GM19239 (cell line): ENCODE data around the gene LGR4.
"Not testable (repeated sequence)": the region's sequence is repeated elsewhere in the genome, so short reads cannot be mapped to it uniquely, and the experiment has no call there.

Experiments used
- DNase-seq: peaks from one replicate; pipeline ENCODE4 v3.0.0; 2011; ENCODE audit warnings: low spot score; ENCODE audit not compliant: insufficient read length
- FAIRE-seq: peaks from 2 replicates; lab custom pipeline; 2011; peaks lifted over from hg19 to GRCh38; lab: Jason Lieb, UNC

LGR4 gene

DNA sequence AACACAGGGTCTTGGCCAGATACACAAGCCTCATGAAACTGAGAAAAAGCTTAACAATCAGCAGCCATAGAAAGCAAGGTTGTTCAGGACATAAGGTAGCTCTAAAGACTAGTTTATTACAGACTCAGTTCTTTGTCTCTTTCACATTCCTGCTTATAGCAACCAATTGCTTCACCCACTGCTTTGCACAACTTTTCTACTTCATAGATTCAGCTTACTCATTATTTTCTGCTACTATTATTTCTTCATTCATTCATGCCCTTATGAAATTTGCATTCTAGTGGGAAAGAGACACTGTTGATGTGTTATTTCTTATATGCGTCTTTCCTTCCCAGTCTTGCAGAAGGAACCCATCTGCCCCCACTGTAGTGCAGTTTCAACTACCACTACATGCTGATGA, 114.3 kb downstream of the LGR4 start:
- no peak for DNase-seq
- FAIRE-seq = no peak

DNA sequence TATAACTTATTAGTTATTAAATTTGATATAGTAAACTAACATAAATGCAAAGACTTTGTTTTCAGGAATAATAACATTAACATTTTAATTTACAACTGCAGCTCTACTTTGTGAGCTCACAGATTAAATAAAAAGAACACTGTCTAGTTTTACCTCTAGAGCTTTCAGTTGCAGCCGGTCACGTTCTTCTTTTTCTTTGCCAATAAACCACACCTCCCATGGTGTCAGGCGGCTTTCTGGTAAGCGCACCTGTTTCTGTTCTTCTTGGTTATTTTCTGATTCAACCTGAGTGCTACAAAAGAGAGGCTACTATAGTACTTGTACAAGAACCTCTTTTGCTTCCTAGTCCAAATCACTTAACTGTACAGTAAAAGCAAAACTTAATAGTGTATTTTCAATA, 115.3 kb downstream of the LGR4 start:
- DNase-seq = no peak
- FAIRE-seq = no peak

DNA sequence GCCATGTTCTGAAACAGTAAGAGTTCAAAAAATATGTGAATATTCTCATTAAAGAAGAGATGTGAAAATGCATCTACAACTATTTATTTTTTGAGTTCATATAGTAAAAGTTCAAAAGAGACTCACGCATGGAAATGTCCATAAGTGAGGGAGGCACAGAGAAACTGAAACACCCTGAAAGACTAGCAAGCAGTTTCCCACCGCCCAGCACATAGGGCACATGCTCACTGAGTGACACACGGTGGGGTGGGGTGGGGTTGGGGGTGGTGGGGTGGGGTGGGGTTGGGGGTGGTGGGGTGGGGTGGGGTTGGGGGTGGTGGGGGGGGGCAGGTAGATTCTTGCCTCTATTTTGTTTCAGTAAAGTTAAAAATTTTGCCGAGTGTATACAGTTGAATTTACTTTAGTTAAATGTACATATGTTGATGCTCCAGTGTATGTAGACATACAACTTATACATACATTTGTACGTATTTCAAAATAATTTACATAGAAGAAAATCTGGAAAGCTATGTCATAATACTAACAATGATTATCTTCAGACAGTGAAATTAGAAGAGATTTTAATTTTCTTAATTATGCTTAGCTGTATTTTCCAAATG, 115.9 kb downstream of the LGR4 start:
- DNase-seq (no peak), FAIRE-seq (no peak)

- FAIRE-seq (no peak), DNase-seq (no peak)
Measured at GRCh38 chr11:27355575-27356104, 117.0 kb downstream of the LGR4 start.

- FAIRE-seq = no peak
- no peak for DNase-seq
Measured at GRCh38 chr11:27354359-27354965, 118.1 kb downstream of the LGR4 start.

DNA sequence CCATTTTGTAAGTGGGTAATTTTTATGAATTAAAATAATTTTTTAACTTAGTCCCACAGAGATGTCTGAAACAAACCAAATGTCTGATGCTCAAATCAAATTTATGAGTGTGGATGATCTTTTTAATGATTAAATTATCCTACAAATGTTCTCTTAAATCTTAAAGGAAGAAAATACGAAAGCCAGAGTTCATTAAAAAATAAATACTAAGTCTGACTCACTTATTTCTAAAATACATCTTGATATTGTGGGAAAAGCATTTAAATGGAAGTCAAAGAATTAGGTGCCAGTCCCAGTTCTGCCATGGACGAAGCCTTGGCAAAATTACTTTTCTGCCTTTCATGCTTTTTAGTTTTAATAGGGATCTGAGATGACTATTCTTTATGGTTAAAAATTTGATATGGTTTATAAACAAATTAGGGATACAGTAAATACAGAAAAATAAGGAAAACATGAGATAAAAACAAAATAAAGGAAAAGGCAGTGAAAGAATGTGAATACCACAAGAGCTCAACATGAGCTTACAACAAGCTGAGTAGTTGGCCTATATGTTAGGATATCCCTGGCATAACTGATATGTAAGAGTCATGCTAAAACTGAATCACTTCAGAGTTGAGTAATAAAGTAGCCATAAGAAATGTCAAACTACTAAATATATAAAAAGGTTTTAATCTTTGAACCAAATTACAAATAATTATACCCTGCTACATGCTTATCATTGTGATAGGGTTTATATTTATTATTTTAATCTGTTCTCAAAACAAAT, 118.8 kb downstream of the LGR4 start:
- FAIRE-seq (no peak), DNase-seq (no peak)

- no peak for FAIRE-seq
- DNase-seq = no peak
Measured at GRCh38 chr11:27352781-27353180, 119.8 kb downstream of the LGR4 start.

DNA sequence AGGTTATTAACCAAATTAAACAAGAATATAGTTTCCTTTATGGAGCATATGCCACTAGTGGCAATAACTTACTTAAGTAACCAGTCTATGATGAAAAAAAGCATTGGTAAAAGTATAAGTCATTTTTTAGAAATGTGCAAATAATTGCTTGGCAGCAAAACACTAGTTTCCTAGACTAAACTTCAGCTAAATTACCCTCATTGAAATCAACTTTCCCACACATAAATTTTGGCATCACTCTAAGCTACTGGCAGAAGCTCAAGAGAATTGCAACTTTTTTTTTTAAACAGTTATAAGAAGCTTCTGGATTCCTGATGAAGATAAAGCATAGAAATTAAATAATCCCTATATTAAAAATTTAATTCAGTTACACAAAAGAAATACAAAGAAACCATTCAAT, 122.1 kb downstream of the LGR4 start:
- FAIRE-seq = no peak
- DNase-seq = no peak

DNA sequence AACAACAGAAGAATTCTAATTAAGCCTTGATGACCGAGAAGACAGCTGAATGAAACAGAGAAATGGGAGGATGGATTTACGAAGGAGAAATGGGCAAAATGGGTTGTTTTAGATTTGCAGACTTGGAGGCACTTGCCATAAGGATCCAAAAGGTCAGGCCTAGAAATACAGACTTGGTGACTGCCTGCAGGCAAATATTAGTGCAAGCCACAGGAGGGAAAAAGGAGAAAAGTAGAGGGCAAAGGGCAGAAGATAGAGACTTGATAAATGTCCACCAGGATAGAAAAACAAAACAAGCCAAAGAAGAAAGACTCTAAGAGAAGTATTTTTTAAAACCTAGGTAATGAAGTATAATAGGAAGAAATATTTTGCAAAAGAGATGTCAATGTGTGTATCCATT, 122.7 kb downstream of the LGR4 start:
- DNase-seq (no peak), FAIRE-seq (no peak)

DNA sequence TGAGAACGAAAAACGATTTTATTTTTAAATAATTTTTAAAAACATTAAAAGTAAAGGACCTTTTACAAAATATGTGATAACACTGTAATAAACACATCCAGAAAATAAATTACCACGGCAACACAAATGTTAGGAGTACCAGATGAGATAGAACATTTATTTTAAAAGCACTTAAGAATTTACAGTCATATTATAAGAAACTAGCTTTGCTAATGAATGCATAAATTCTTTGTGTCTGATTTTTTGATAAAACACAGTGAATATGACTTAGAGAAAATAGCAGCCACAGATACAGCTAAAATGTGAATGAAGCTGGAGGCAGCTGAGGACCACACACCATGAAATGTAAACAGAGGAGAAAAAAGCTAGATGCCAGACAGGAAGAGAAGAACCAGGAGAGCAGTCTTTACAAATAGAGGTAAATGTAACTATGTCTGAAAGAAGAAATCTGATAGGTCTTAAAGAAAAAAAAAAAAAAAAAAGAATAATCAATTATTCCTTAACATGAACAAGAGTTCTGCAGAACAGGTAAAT, 124.2 kb downstream of the LGR4 start:
- DNase-seq = no peak
- no peak for FAIRE-seq

DNA sequence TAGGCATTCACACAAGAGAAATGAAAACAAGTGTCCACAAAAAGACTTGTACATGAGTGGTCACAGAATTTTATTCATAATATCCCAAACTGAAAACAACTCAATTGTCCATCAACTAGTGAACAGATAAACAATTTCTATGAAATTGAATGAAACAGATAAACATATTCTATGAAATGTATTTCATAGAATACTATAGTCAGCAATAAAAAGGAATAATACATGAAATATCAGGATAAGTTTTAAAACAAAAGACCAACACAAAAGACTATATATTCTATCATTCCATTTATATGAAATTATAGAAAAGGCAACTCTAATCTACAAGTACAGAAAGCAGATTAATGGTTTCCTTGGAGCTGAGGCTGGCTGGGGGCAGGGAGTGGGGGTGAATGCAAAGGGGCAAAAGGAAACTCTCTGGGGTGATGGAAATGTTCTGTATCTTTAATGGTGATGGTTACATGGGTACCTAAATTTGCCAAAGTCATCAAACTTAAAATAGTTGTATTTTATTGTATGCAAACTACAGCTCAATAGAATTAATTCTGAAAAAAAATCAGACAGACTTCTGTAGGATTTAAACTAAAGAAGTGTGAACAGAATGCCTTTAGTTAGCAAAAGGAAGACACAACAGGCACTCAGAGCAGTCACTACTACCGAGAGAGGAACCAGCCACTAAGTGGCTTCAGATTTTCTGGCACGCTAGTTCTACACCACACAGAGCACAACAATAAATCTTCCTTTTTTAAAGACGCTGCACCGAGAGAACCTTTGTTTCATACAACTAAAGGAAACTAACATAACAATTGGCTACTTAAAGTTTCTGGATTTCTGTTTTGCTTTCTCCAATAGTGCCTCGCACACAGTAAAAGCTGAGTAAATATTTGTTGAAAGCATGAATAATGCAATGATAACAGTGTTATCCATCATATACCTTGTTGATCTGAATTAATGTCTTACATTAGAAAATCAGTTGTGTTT, 124.9 kb downstream of the LGR4 start:
- DNase-seq (no peak), FAIRE-seq (peak; percentile 33)

DNA sequence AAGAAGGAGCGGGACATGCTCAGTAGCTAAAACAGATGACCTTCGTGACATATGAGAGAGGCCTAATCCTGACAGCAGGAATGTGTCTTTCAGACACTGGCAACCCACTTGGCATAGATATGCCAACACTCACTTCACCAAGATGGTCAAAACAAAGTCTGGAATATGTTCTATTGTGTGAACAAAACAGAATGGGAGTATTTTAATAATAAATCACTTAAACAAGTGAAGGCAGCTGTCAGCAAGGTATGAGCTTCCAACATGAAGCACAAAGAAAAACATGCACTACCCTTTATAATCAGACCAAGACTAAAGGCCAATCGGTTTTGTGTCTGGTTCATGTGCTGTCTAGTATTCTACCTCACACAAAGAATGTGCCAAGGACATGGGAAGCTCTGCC, 132.6 kb downstream of the LGR4 start:
- DNase-seq = no peak
- FAIRE-seq = no peak

DNA sequence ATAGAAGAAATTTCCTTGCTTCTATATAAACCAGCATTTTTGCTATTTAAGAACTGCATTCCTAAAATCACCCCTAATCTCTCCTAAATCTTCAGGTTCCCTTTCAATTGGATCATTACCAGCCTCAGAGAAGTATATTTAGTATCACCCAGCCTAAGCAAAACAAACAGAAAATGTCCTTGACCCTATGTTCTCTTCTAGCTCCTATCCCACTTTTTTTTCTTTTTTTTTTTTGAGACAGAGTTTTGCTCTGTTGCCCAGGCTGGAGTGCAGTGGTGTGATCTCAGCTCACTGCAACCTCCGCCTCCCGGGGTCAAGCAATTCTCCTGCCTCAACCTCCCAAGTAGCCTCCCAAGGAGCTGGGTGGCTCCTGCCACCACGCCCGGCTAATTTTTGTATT, 137.8 kb downstream of the LGR4 start:
- not testable (repeated sequence) for FAIRE-seq

DNA sequence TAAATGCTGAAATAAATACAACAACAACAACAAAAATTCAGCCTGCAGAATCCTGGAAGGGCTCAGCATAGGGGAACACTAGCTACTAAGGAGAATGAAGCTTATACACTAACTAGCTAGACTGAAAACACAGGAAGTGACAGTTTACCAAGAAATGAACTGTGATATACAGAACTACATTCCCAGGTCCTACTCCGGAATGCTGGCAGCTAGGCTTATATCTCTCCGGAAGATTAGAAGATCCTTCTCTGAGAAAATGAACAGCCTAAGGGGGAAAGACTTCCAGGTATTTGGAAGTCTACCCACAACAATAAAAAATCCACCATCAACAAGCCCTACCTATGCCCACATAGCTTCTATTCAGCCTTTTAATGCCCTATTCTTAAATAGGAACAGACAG, 140.6 kb downstream of the LGR4 start:
- no peak for FAIRE-seq
- DNase-seq = no peak

More for the DNA sequence above, 137.8 kb downstream of the LGR4 start:
- not testable (repeated sequence) for DNase-seq

GRCh38 chr11:27330633-27331270, 141.8 kb downstream of the LGR4 start:
- no peak for FAIRE-seq
- no peak for DNase-seq

DNA sequence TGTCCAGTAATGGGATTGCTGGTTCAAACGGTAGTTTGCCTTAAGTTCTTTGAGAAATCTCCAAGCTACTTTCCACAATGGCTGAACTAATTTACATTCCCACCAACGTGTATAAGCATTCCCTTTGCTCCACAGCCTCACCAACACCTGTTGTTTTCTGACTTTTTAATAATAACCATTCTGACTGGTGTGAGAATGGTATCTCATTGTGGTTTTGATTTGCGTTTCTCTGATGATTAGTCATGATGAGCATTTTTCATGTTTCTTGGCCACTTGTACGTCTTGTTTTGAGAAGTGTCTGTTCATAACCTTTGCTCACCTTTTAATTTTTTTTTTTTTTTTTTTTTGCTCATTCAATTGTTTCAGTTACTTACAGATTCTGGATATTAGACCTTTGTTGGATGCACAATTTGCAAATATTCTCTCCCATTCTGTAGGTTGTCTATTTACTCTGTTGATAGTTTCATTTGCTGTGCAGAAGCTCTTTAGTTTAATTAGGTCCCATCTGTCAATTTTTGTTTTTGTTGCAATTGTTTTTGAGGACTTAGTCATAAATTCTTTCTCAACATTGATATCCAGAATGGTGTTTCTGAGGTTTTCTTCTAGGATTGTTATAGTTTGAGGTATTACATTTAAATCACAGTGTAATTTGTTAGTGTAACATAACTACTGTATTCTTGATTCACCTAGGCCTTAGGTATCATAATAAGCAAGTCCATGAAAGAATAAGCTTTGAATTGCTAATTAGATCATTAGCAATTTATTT, 142.5 kb downstream of the LGR4 start:
- no peak for DNase-seq
- no peak for FAIRE-seq

GRCh38 chr11:27328614-27329013, 144.0 kb downstream of the LGR4 start:
- FAIRE-seq = no peak
- no peak for DNase-seq

- DNase-seq, FAIRE-seq: not testable (repeated sequence)
Measured at GRCh38 chr11:27327064-27327463, 145.5 kb downstream of the LGR4 start.

DNA sequence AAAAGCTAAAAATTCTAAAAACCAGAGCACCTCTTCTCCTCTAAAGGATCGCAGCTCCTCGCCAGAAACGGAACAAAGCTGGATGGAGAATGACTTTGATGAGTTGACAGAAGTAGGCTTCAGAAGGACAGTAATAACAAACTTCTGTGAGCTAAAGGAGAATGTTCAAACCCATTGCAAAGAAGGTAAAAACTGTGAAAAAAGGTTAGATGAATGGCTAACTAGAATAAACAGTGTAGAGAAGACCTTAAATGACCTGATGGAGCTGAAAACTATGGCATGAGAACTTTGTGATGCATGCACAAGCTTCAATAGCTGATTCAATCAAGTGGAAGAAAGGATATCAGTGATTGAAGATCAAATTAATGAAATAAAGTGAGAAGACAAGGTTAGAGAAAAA, 150.4 kb downstream of the LGR4 start:
- DNase-seq, FAIRE-seq: not testable (repeated sequence)
